KOPT-K1 (cell line): ENCODE data around the gene SPOCK1.
"Not testable (repeated sequence)": the region's sequence is repeated elsewhere in the genome, so short reads cannot be mapped to it uniquely, and the experiment has no call there.

Experiments
- H3K27ac ChIP-seq: fragments of 200-600 bp; sonication (generic); 2 replicates; pipeline ENCODE4 v1.5.1; 2016; ENCODE audit warnings: antibody characterized with exemption, mild to moderate bottlenecking, low read depth, low read length; ENCODE audit not compliant: poor library complexity, severe bottlenecking
- H3K36me3 ChIP-seq: fragments of 200-600 bp; sonication (generic); 2 replicates; pipeline ENCODE4 v1.5.1; 2017; ENCODE audit warnings: antibody characterized with exemption, mild to moderate bottlenecking, low read length, moderate library complexity; ENCODE audit not compliant: insufficient read depth
- H3K9me3 ChIP-seq: fragments of 200-600 bp; sonication (generic); 2 replicates; pipeline ENCODE4 v1.5.1; 2017; ENCODE audit warnings: antibody characterized with exemption, low read length, mild to moderate bottlenecking; ENCODE audit not compliant: insufficient read depth, poor library complexity, severe bottlenecking

Gene SPOCK1

GRCh38 chr5:137014731-137015130 is 484.4 kb downstream of the SPOCK1 start:
- no peak overlapping the region for H3K27ac ChIP-seq
- no peaks in the 10 kb centered on the region for H3K9me3 ChIP-seq
- H3K36me3 ChIP-seq: no peaks in the 10 kb centered on the region

- Histone ChIP-seq H3K36me3 (no peaks in the 10 kb centered on the region), H3K27ac (no peak overlapping the region), H3K9me3 (no peaks in the 10 kb centered on the region)
Measured at GRCh38 chr5:137010226-137010625, 488.9 kb downstream of the SPOCK1 start.

GRCh38 chr5:137004279-137004678 is 494.8 kb downstream of the SPOCK1 start:
- H3K36me3 ChIP-seq: no peaks in the 10 kb centered on the region
- H3K27ac ChIP-seq: no peak overlapping the region
- H3K9me3 ChIP-seq: no peaks in the 10 kb centered on the region

GRCh38 chr5:137001026-137001569 is 498.0 kb downstream of the SPOCK1 start:
- no peak overlapping the region for H3K27ac ChIP-seq
- H3K9me3 ChIP-seq: no peaks in the 10 kb centered on the region
- no peaks in the 10 kb centered on the region for H3K36me3 ChIP-seq

GRCh38 chr5:136999787-137000186 is 499.3 kb downstream of the SPOCK1 start:
- Histone ChIP-seq H3K9me3 (no peaks in the 10 kb centered on the region), H3K36me3 (no peaks in the 10 kb centered on the region), H3K27ac (no peak overlapping the region)

GRCh38 chr5:136998854-136999357 is 500.2 kb downstream of the SPOCK1 start:
- H3K27ac ChIP-seq: no peak overlapping the region
- H3K36me3 ChIP-seq: no peaks in the 10 kb centered on the region
- H3K9me3 ChIP-seq: no peaks in the 10 kb centered on the region

- no peaks in the 10 kb centered on the region for H3K9me3 ChIP-seq
- no peak overlapping the region for H3K27ac ChIP-seq
- H3K36me3 ChIP-seq: no peaks in the 10 kb centered on the region
Measured at GRCh38 chr5:136994154-136994553, 505.0 kb downstream of the SPOCK1 start.

- no peaks in the 10 kb centered on the region for H3K9me3 ChIP-seq
- no peak overlapping the region for H3K27ac ChIP-seq
- no peaks in the 10 kb centered on the region for H3K36me3 ChIP-seq
Measured at GRCh38 chr5:136992796-136993489, 506.2 kb downstream of the SPOCK1 start.

GRCh38 chr5:136985785-136986475 is 513.2 kb downstream of the SPOCK1 start:
- Histone ChIP-seq H3K27ac (no peak overlapping the region), H3K36me3 (no peaks in the 10 kb centered on the region), H3K9me3 (no peaks in the 10 kb centered on the region)

- H3K27ac ChIP-seq: no peak overlapping the region
- H3K9me3 ChIP-seq: no peaks in the 10 kb centered on the region
- no peaks in the 10 kb centered on the region for H3K36me3 ChIP-seq
Measured at GRCh38 chr5:136984772-136985446, 514.2 kb downstream of the SPOCK1 start.

- H3K27ac ChIP-seq: no peak overlapping the region
- no peaks in the 10 kb centered on the region for H3K36me3 ChIP-seq
- no peaks in the 10 kb centered on the region for H3K9me3 ChIP-seq
Measured at GRCh38 chr5:136981936-136982335, 517.2 kb downstream of the SPOCK1 start.

- Histone ChIP-seq H3K36me3 (no peaks in the 10 kb centered on the region), H3K27ac (no peak overlapping the region), H3K9me3 (no peaks in the 10 kb centered on the region)
Measured at GRCh38 chr5:136979131-136979530, 520.0 kb downstream of the SPOCK1 start.

GRCh38 chr5:136963504-136963903 is 535.6 kb downstream of the SPOCK1 start:
- no peaks in the 10 kb centered on the region for H3K9me3 ChIP-seq
- H3K27ac ChIP-seq: no peak overlapping the region

GRCh38 chr5:136957428-136957827 is 541.7 kb downstream of the SPOCK1 start:
- Histone ChIP-seq H3K27ac (no peak overlapping the region), H3K36me3 (no peaks in the 10 kb centered on the region), H3K9me3 (no peaks in the 10 kb centered on the region)

More at GRCh38 chr5:136963504-136963903, 535.6 kb downstream of the SPOCK1 start:
- no peaks in the 10 kb centered on the region for H3K36me3 ChIP-seq

GRCh38 chr5:136954142-136954541 is 545.0 kb downstream of the SPOCK1 start:
- H3K27ac ChIP-seq, H3K36me3 ChIP-seq, H3K9me3 ChIP-seq: not testable (repeated sequence)
